ENCODE data around the gene CANT1. TPM values are rescaled to one million over a fixed set of nuclear protein-coding genes. Genes with fewer than 3 reads are reported as not detected.

Gene CANT1
- total and polyA plus RNA-seq, 12 donors, result 10.3 to 78.3 (median 40.4) TPM

DNA sequence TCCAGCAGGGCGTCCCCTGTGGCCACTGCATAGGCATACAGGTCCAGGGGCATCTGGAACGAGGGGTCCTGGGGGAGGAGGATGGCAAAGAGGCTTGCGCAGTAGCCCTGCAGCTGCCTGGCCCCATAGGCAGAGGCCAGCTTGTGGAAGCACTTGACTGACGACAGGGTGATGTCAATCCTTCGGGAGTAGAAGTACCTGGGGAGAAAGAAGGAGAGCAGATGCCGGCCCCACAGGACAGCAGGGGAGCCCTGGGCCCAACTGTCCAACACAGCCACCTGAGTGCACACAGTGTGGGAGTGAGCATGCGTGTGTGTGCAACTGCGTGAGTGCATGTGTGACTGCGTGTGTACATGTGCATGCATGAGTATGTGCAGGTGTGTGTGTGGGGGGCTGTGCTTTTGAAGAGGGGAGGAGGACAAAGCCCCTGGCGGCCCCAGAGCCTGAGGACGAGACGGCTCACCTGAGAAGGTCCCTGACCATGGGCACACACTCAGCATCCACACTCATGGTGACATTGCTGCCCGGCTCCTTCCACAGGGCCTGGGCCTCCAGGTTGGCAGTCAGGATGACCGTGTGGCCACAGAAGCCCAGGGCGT lies 37.0 kb downstream of the CANT1 start:
- DNase-seq, result peak in 1 of 7 donors; percentile 30
- intact Hi-C loops (cut with DNase I), result loop anchor here in 1 of 2 donors (5.0 kb wide), 1 partner anchor 105 kb away; no protein-coding TSS in a partner anchor
- TF ChIP-seq, protein P1, sequence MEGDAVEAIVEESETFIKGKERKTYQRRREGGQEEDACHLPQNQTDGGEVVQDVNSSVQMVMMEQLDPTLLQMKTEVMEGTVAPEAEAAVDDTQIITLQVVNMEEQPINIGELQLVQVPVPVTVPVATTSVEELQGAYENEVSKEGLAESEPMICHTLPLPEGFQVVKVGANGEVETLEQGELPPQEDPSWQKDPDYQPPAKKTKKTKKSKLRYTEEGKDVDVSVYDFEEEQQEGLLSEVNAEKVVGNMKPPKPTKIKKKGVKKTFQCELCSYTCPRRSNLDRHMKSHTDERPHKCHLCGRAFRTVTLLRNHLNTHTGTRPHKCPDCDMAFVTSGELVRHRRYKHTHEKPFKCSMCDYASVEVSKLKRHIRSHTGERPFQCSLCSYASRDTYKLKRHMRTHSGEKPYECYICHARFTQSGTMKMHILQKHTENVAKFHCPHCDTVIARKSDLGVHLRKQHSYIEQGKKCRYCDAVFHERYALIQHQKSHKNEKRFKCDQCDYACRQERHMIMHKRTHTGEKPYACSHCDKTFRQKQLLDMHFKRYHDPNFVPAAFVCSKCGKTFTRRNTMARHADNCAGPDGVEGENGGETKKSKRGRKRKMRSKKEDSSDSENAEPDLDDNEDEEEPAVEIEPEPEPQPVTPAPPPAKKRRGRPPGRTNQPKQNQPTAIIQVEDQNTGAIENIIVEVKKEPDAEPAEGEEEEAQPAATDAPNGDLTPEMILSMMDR (IDR thresholded peaks at IDR 0.05), result no peak
- no peak for TF ChIP-seq POLR2A (IDR thresholded peaks at IDR 0.05)
- Histone ChIP-seq H3K36me3 (replicated peaks in 1 of 2) (peaks cover 0 to 41% of the 10 kb centered on the region in 2 donors), H3K4me1 (replicated peaks in 1 of 2) (peaks cover 8 to 40% of the 10 kb centered on the region in 2 donors), H3K27ac (peak overlapping the region in 2 of 5 donors; percentile 17 to 53), H3K27me3 (no peaks in the 10 kb centered on the region), H3K9me3 (replicated peaks in 1 of 3) (no peaks in the 10 kb centered on the region), H3K4me3 (no peak overlapping the region)
- 85 to 93% (median 90%) methylated on average over 8 to 15 of the region's 15 CpGs for WGBS, 4 donors

DNA sequence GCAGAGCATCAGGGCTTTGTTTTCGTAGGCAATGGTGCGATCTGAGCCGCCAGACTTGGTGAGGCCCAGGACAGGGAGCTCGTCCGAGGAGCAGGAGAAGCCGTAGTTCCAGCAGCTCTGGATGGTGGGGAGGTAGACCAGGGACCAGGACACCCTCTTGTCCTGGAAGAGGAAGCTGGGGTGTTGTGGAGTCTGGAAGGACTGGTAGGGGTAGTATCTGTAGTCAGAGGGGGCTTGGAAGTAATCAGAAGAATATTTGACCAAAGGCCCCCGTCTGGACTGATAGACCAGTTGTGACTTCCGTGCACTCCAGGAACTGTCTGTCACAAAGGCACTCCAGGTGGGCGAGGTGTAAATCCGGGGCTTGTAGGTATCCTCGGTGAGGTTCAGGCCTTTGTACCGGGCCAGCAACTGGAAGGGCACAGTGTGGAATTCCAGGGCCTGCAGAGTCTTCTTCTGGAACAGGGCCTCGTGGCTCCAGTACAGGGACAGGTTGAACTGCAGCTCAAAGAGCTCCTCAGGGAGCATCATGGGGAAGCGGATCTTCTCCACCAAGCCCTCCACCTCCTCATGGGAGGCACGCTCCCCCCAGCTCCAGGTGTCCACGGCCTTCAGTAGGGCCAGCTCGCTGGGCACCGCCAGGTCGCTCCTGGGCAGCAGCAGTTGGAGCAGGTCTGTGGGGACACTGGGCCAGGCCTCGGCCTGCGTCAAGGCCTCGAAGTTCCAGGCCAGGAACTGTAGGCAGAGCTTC lies 37.6 kb downstream of the CANT1 start:
- 65 to 83% (median 76%) methylated on average over 12 to 22 of the region's 22 CpGs for WGBS, 4 donors
- Histone ChIP-seq H3K36me3 (replicated peaks in 1 of 2) (peaks cover 0 to 43% of the 10 kb centered on the region in 2 donors), H3K4me1 (replicated peaks in 1 of 2) (peaks cover 2 to 34% of the 10 kb centered on the region in 2 donors), H3K9me3 (replicated peaks in 1 of 3) (no peaks in the 10 kb centered on the region), H3K27me3 (no peaks in the 10 kb centered on the region), H3K27ac (peak overlapping the region in 3 of 5 donors; percentile 33 to 53 (median 45)), H3K4me3 (no peak overlapping the region)
- peak in 1 of 2 donors; percentile 7 for TF ChIP-seq POLR2A (IDR thresholded peaks at IDR 0.05)
- TF ChIP-seq, protein P1 (IDR thresholded peaks at IDR 0.05), result no peak
- peak in 1 of 7 donors; percentile 30 for DNase-seq
- intact Hi-C loops (cut with DNase I), result loop anchor here (2.0 to 5.0 kb wide), 2 partner anchors 105 to 107 kb away; no protein-coding TSS in a partner anchor

GRCh38 chr17:78970834-78971755 lies 38.5 kb downstream of the CANT1 start:
- DNase-seq, result peak; percentile 53 to 93 (median 85)
- TF ChIP-seq, protein P1 (IDR thresholded peaks at IDR 0.05), result peak; percentile 79 to 95 (median 91)
- TF ChIP-seq POLR2A (IDR thresholded peaks at IDR 0.05), result no peak
- Histone ChIP-seq H3K27me3 (no peaks in the 10 kb centered on the region), H3K27ac (peak overlapping the region in 3 of 5 donors; percentile 33 to 53 (median 45)), H3K9me3 (replicated peaks in 1 of 3) (no peaks in the 10 kb centered on the region), H3K4me3 (no peak overlapping the region), H3K4me1 (replicated peaks in 1 of 2) (peaks cover 0 to 25% of the 10 kb centered on the region in 2 donors), H3K36me3 (replicated peaks in 1 of 2) (peaks cover 0 to 42% of the 10 kb centered on the region in 2 donors)
- WGBS, 4 donors, result 34 to 44% (median 34%) methylated on average over 17 to 33 of the region's 33 CpGs
- intact Hi-C loops (cut with DNase I), result loop anchor here (2.0 to 5.0 kb wide), 2 partner anchors 104 to 106 kb away; no protein-coding TSS in a partner anchor
